B cell (primary cell): ENCODE data around the gene CCDC126. TPM values are rescaled to one million over a fixed set of nuclear protein-coding genes. Genes with fewer than 3 reads are reported as not detected.

Experiments
- ATAC-seq: fragments of 200-7000 bp; cut with Tn5 transposase; one replicate; pipeline ENCODE4 v1.10.0; 2021; ENCODE audit warnings: low read depth, mild to moderate bottlenecking, moderate number of reproducible peaks, moderate library complexity
- CTCF ChIA-PET: fragments of 350-600 bp; sonication (Branson Sonifier 250); formaldehyde crosslinking; loops from one replicate; lab custom pipeline; 2021; ENCODE audit warnings: antibody characterized with exemption, inconsistent platforms; lab: Charles Lee
- POLR2A ChIA-PET: fragments of 350-600 bp; sonication (Branson Sonifier 250); formaldehyde crosslinking; loops from one replicate; lab custom pipeline; 2021; ENCODE audit warnings: antibody characterized with exemption; lab: Charles Lee
- DNase-seq: peaks from one replicate; pipeline ENCODE4 v3.0.0; 2013
- H2AFZ ChIP-seq: 2 replicates; pipeline ENCODE4 v1.6.1; 2012; ENCODE audit warnings: mild to moderate bottlenecking, low read depth, low read length; ENCODE audit not compliant: insufficient read depth, poor library complexity, severe bottlenecking
- H3K27ac ChIP-seq, 2 donors: 1 replicate in 1 of 2; 2 replicates in 1 of 2; pipeline ENCODE4 v1.5.1; 2012 to 2013; ENCODE audit warnings: low read length in 2 of 2, mild to moderate bottlenecking in 2 of 2, moderate library complexity in 1 of 2
- H3K27me3 ChIP-seq, 4 experiments: fragments of 200-600 bp in 1 of 4; sonication (generic) in 1 of 4; replicated peaks in 1 of 4; 1 replicate in 2 of 4; 2 replicates in 2 of 4; pipeline versions ENCODE4 v1.6.1 to v1.7.0; 2013 to 2016; ENCODE audit warnings: low read length in 3 of 4, mild to moderate bottlenecking in 2 of 4, mixed read lengths in 1 of 4, moderate library complexity in 1 of 4; ENCODE audit not compliant: insufficient read depth in 4 of 4, control insufficient read depth in 3 of 4; ENCODE audit errors: control extremely low read depth in 1 of 4
- H3K36me3 ChIP-seq, 2 experiments: replicated peaks in 1 of 2; 1 replicate in 1 of 2; 2 replicates in 1 of 2; pipeline versions ENCODE4 v1.6.1 to v1.7.1; 2013; ENCODE audit warnings: low read length in 1 of 2; ENCODE audit not compliant: insufficient read depth in 2 of 2, control insufficient read depth in 1 of 2; ENCODE audit errors: control extremely low read depth in 1 of 2, extremely low read depth in 1 of 2
- H3K4me1 ChIP-seq, 2 donors: fragments of 200-600 bp in 1 of 2; sonication (generic) in 1 of 2; 1 replicate in 1 of 2; 2 replicates in 1 of 2; pipeline versions ENCODE4 v1.5.1 to v1.6.1; 2013 to 2017; ENCODE audit warnings: low read length in 2 of 2; ENCODE audit not compliant: control insufficient read depth in 2 of 2, insufficient read depth in 2 of 2
- H3K4me2 ChIP-seq: replicated peaks from 2 replicates; pipeline ENCODE3; 2012; ENCODE audit warnings: mild to moderate bottlenecking, low read depth, low read length; ENCODE audit not compliant: poor library complexity, severe bottlenecking
- H3K4me3 ChIP-seq, 5 experiments: fragments of 200-600 bp in 1 of 5; sonication (generic) in 1 of 5; 1 replicate in 3 of 5; 2 replicates in 2 of 5; pipeline versions ENCODE4 v1.5.1 to v1.7.0; 2011 to 2016; ENCODE audit warnings: low read length in 4 of 5, mild to moderate bottlenecking in 4 of 5, low read depth in 2 of 5, control low read depth in 1 of 5, moderate library complexity in 1 of 5; ENCODE audit not compliant: insufficient read depth in 1 of 5; ENCODE audit errors: control extremely low read depth in 1 of 5, extremely low read depth in 1 of 5
- H3K79me2 ChIP-seq: fragments of 200-600 bp; sonication (generic); one replicate; pipeline ENCODE4 v1.6.0; 2016; ENCODE audit warnings: low read length; ENCODE audit not compliant: control insufficient read depth, insufficient read depth
- H3K9ac ChIP-seq: fragments of 200-600 bp; sonication (generic); 2 replicates; pipeline ENCODE4 v1.6.1; 2017; ENCODE audit warnings: mild to moderate bottlenecking, low read length, moderate library complexity
- H3K9me3 ChIP-seq, 3 donors: one replicate each; pipeline versions ENCODE4 v1.6.1 to v1.7.1; 2013; ENCODE audit warnings: low read length in 2 of 3; ENCODE audit not compliant: control insufficient read depth in 2 of 3, insufficient read depth in 1 of 3; ENCODE audit errors: control extremely low read depth in 1 of 3
- H4K20me1 ChIP-seq: 2 replicates; pipeline ENCODE4 v1.6.0; 2012; ENCODE audit warnings: mild to moderate bottlenecking, low read length; ENCODE audit not compliant: insufficient read depth, control insufficient read depth, poor library complexity, severe bottlenecking
- H3K27ac Mint-ChIP-seq: one replicate; pipeline ENCODE4 v1.8.0; 2021; ENCODE audit warnings: mixed read lengths
- H3K27me3 Mint-ChIP-seq: one replicate; pipeline ENCODE4 v1.8.0; 2021; ENCODE audit warnings: mixed read lengths
- H3K4me1 Mint-ChIP-seq: one replicate; pipeline ENCODE4 v1.8.0; 2021; ENCODE audit warnings: mixed read lengths
- H3K4me3 Mint-ChIP-seq: one replicate; pipeline ENCODE4 v1.8.0; 2021; ENCODE audit warnings: mixed read lengths
- H3K9me3 Mint-ChIP-seq: one replicate; pipeline ENCODE4 v1.8.0; 2022; ENCODE audit warnings: mixed read lengths; ENCODE audit not compliant: insufficient read depth
- CTCF ChIP-seq: fragments of 200-600 bp; IDR thresholded peaks from one replicate; pipeline ENCODE4 v1.8.0; 2022; ENCODE audit warnings: antibody characterized with exemption, mild to moderate bottlenecking
- EZH2 ChIP-seq: IDR thresholded peaks from 2 replicates; pipeline ENCODE4 v1.6.1; 2012; ENCODE audit warnings: borderline replicate concordance, low read depth, mild to moderate bottlenecking, moderate library complexity, low read length; ENCODE audit not compliant: insufficient read depth, poor library complexity, severe bottlenecking
- WGBS: methylation state at CpG from one replicate; pipeline ENCODE4 v1.1.5; 2013; ENCODE audit warnings: missing lambda C conversion rate; ENCODE audit not compliant: insufficient coverage; 5-methylcytosine and 5-hydroxymethylcytosine counted together
- intact Hi-C: fragments of 100-400 bp; cut with micrococcal nuclease; formaldehyde crosslinking; loops from one replicate; pipeline ENCODE4 v1.10.0; 2022
- polyA plus RNA-seq: library from polyadenylated mRNA; depleted of rRNA; stranded (reverse); fragments of >200 nt; gene quantifications from 2 replicates; pipeline ENCODE4 v1.2.3, GENCODE V29; 2012
- total RNA-seq, 2 donors: library from RNA; stranded (reverse); fragments of 120-200 nt in 1 of 2; gene quantifications; 1 replicate in 1 of 2; 2 replicates in 1 of 2; pipeline versions ENCODE4 v1.2.3 to v1.2.4, GENCODE V29; 2013 to 2022

CCDC126 gene
- total and polyA plus RNA-seq, 2 donors (not counting 1 experiment from before 2014, with no cell fraction given): 3.1 to 18.0 TPM

DNA sequence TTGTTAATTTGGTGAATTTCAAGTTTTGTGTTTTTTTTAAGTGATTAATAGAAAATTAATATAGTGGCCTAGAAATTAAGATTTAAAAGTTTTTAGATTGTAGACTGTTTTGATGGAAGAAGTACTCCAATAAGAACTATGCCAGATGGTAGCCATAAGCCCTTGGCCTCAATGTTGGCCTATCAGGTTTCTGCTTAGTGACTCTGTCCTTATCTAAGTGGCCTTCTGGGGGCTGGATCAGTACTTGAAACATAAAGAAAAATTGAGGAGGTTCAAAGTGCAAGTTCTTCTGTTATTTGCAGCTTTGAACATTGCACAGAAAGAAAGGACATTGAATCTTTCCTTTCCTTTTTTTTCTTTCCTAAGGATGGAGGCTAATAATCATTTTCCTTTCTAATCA is 9.9 kb downstream of the CCDC126 start:
- no peak overlapping the region for H3K4me2 ChIP-seq
- no peaks in the 10 kb centered on the region for H3K27me3 ChIP-seq
- no peaks in the 10 kb centered on the region for H3K4me1 ChIP-seq
- DNase-seq (no peak), ATAC-seq (no peak)
- no peak overlapping the region for H3K4me3 ChIP-seq
- H4K20me1 ChIP-seq: peaks cover 4% of the 10 kb centered on the region
- peaks cover 7% of the 10 kb centered on the region for H3K4me1 Mint-ChIP-seq
- TF ChIP-seq EZH2 (no peak), CTCF (no peak)
- peaks cover 4 to 6% of the 10 kb centered on the region in 2 experiments for H3K36me3 ChIP-seq
- H3K9me3 Mint-ChIP-seq: no peaks in the 10 kb centered on the region
- no peak overlapping the region for H3K27ac Mint-ChIP-seq
- no peak overlapping the region for H2AFZ ChIP-seq
- ChIA-PET POLR2A (no interaction called here), CTCF (no interaction called here)
- intact Hi-C loops: no loop called here
- no peak overlapping the region for H3K9ac ChIP-seq
- no peak overlapping the region for H3K4me3 Mint-ChIP-seq
- no peaks in the 10 kb centered on the region for H3K27me3 Mint-ChIP-seq
- H3K79me2 ChIP-seq: peaks cover 38% of the 10 kb centered on the region
- H3K9me3 ChIP-seq: no peaks in the 10 kb centered on the region
- H3K27ac ChIP-seq: no peak overlapping the region

DNA sequence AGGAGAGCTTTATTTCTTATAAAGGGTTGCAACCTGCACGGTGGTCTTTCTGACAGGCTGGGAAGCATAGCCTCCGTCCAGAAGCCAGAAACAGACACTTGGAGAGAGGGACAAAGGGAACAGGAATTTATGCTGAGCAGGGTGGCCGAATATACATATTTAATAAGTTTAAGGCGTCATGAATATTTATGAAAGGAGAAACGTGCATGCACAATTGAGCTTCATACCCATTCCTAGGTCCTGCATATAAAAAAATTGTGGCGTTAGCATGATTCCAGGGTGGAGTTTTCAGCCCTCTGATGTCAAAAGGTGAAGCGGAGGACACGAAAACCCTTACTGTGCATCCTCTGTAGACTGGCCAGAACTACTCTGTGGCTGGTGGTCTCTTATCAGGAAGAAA is 10.7 kb downstream of the CCDC126 start:
- CTCF ChIA-PET: interaction anchor here (0.6 to 1.4 kb wide), 3 partner anchors 11 to 1961 kb away, joined by 3 to 5 read pairs (median 3); no protein-coding TSS in a partner anchor

More for the DNA sequence above, 10.7 kb downstream of the CCDC126 start:
- no peaks in the 10 kb centered on the region for H3K4me1 ChIP-seq
- H3K27me3 Mint-ChIP-seq: no peaks in the 10 kb centered on the region
- H3K79me2 ChIP-seq: peaks cover 31% of the 10 kb centered on the region
- no peak overlapping the region for H2AFZ ChIP-seq
- H3K36me3 ChIP-seq: peaks cover 6 to 9% of the 10 kb centered on the region in 2 experiments
- H3K4me2 ChIP-seq: no peak overlapping the region
- peaks cover 2% of the 10 kb centered on the region for H3K4me1 Mint-ChIP-seq
- H3K9ac ChIP-seq: no peak overlapping the region
- no peak overlapping the region for H3K27ac ChIP-seq
- 95% methylated on average over 4 of the region's 8 CpGs for WGBS
- intact Hi-C loops: no loop called here
- no peak for ATAC-seq
- H3K9me3 ChIP-seq: peaks cover 0 to 1% (median 0%) of the 10 kb centered on the region in 3 donors
- H3K9me3 Mint-ChIP-seq: no peaks in the 10 kb centered on the region
- no peak overlapping the region for H3K4me3 Mint-ChIP-seq
- TF ChIP-seq CTCF (no peak), EZH2 (no peak)
- H4K20me1 ChIP-seq: peaks cover 4% of the 10 kb centered on the region
- no peaks in the 10 kb centered on the region for H3K27me3 ChIP-seq
- DNase-seq: no peak
- H3K27ac Mint-ChIP-seq: no peak overlapping the region
- H3K4me3 ChIP-seq: no peak overlapping the region
- POLR2A ChIA-PET: no interaction called here
